Measurements from ENCODE around the gene NLRX1.
"Not testable (repeated sequence)": the region's sequence is repeated elsewhere in the genome, so short reads cannot be mapped to it uniquely, and the experiment has no call there.

NLRX1 gene

GRCh38 chr11:119168471-119169281, at the start of gene NLRX1:
Gene NLRX1 (plus strand): TSS chr11:119168725. CDS start chr11:119171404, 2,679 bp downstream.
- peak; percentile 61 to 69 for DNase-seq (ENCODE audit: low read depth in 2 of 2)

- DNase-seq (ENCODE audit: low read depth in 2 of 2): no peak
These were observed 49.6 kb upstream of the NLRX1 start for GRCh38 chr11:119118946-119119345.

GRCh38 chr11:119120639-119121007, 47.9 kb upstream of the NLRX1 start:
- no peak for DNase-seq (ENCODE audit: low read depth in 2 of 2)

GRCh38 chr11:119121008-119121810, 47.3 kb upstream of the NLRX1 start, which contains the start of gene HINFP:
Gene HINFP (plus strand): TSS chr11:119121580. CDS start chr11:119126945, 5,365 bp downstream.
- DNase-seq (ENCODE audit: low read depth in 2 of 2): peak; percentile 99

- DNase-seq (ENCODE audit: low read depth in 2 of 2): no peak
These were observed 46.8 kb upstream of the NLRX1 start for GRCh38 chr11:119121811-119122124.

GRCh38 chr11:119125821-119126220, 42.7 kb upstream of the NLRX1 start:
- no peak for DNase-seq (ENCODE audit: low read depth in 2 of 2)

- DNase-seq (ENCODE audit: low read depth in 2 of 2): no peak
These were observed 41.8 kb upstream of the NLRX1 start for GRCh38 chr11:119126675-119127268.

GRCh38 chr11:119130662-119131061, 37.9 kb upstream of the NLRX1 start:
- DNase-seq (ENCODE audit: low read depth in 2 of 2): no peak

- no peak for DNase-seq (ENCODE audit: low read depth in 2 of 2)
These were observed 34.0 kb upstream of the NLRX1 start for GRCh38 chr11:119134389-119134978.

- not testable (repeated sequence) for DNase-seq (ENCODE audit: low read depth in 2 of 2)
These were observed 29.2 kb upstream of the NLRX1 start for GRCh38 chr11:119139276-119139675.

GRCh38 chr11:119144825-119145486, 23.6 kb upstream of the NLRX1 start:
- no peak for DNase-seq (ENCODE audit: low read depth in 2 of 2)

- DNase-seq (ENCODE audit: low read depth in 2 of 2): no peak
These were observed 23.0 kb upstream of the NLRX1 start for GRCh38 chr11:119145551-119145950.

GRCh38 chr11:119147604-119148333, 20.8 kb upstream of the NLRX1 start:
- no peak for DNase-seq (ENCODE audit: low read depth in 2 of 2)

GRCh38 chr11:119148720-119149017, 19.9 kb upstream of the NLRX1 start:
- no peak for DNase-seq (ENCODE audit: low read depth in 2 of 2)

GRCh38 chr11:119149018-119149785, 19.3 kb upstream of the NLRX1 start, which contains the start of gene ABCG4:
Gene ABCG4 (plus strand): TSS chr11:119149052. CDS start chr11:119149966, 914 bp downstream.
- DNase-seq (ENCODE audit: low read depth in 2 of 2): no peak

GRCh38 chr11:119149786-119150275, 18.7 kb upstream of the NLRX1 start:
- no peak for DNase-seq (ENCODE audit: low read depth in 2 of 2)

GRCh38 chr11:119152043-119152442, 16.5 kb upstream of the NLRX1 start:
- no peak for DNase-seq (ENCODE audit: low read depth in 2 of 2)

GRCh38 chr11:119152604-119153003, 15.9 kb upstream of the NLRX1 start:
- no peak for DNase-seq (ENCODE audit: low read depth in 2 of 2)

- no peak for DNase-seq (ENCODE audit: low read depth in 2 of 2)
These were observed 15.3 kb upstream of the NLRX1 start for GRCh38 chr11:119153049-119153818.

Measured in stimulated activated CD4-positive, alpha-beta T cell treated with anti-CD3 and anti-CD28 coated beads, Interleukin-1b, Interleukin-23, amount 100 ng/mL, for 1 hour (primary cell).